ENCODE measurements around the gene VWF.

DNA sequence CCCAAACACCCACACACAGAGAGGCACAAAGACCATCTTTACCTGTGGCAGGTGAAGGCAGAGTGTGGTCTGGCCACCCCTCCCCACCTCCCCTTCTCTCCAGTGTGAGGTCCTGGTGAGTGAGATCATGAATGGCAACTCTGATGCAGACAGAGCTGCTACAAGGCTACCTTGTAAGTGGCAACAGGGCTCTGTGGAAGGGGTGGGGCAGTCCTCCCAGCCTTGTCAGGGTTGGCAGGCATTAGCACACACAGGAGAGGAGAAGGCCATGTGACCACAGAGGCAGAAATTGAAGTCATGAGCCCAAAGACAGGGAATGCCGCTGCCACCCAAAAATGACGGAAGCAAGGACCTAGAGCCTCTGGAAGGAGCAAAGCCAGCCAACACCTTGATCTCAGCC lies 30.7 kb downstream of the VWF start:
- TF ChIP-seq, protein P1, sequence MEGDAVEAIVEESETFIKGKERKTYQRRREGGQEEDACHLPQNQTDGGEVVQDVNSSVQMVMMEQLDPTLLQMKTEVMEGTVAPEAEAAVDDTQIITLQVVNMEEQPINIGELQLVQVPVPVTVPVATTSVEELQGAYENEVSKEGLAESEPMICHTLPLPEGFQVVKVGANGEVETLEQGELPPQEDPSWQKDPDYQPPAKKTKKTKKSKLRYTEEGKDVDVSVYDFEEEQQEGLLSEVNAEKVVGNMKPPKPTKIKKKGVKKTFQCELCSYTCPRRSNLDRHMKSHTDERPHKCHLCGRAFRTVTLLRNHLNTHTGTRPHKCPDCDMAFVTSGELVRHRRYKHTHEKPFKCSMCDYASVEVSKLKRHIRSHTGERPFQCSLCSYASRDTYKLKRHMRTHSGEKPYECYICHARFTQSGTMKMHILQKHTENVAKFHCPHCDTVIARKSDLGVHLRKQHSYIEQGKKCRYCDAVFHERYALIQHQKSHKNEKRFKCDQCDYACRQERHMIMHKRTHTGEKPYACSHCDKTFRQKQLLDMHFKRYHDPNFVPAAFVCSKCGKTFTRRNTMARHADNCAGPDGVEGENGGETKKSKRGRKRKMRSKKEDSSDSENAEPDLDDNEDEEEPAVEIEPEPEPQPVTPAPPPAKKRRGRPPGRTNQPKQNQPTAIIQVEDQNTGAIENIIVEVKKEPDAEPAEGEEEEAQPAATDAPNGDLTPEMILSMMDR (IDR thresholded peaks at IDR 0.05): no peak
- no peak for TF ChIP-seq POLR2A (IDR thresholded peaks at IDR 0.05; ENCODE audit: low read depth)
- TF ChIP-seq POLR2AphosphoS5 (IDR thresholded peaks at IDR 0.05): no peak
